Stimulated activated CD4-positive, alpha-beta T cell treated with anti-CD3 and anti-CD28 coated beads, TNF-alpha, amount 100 ng/mL, for 4 hours (primary cell): ENCODE measurements around the gene HAPLN2.

Experiments used
- DNase-seq, 3 experiments: peaks; one replicate each; pipeline ENCODE4 v3.0.0-alpha.2; 2020; ENCODE audit warnings: low read depth in 3 of 3

Gene HAPLN2

GRCh38 chr1:156645056-156645455 is 25.8 kb downstream of the HAPLN2 start:
- DNase-seq: no peak

- no peak for DNase-seq
Measured at GRCh38 chr1:156645666-156646065, 26.5 kb downstream of the HAPLN2 start.

GRCh38 chr1:156646738-156647211 is 27.6 kb downstream of the HAPLN2 start:
- DNase-seq: no peak

DNA sequence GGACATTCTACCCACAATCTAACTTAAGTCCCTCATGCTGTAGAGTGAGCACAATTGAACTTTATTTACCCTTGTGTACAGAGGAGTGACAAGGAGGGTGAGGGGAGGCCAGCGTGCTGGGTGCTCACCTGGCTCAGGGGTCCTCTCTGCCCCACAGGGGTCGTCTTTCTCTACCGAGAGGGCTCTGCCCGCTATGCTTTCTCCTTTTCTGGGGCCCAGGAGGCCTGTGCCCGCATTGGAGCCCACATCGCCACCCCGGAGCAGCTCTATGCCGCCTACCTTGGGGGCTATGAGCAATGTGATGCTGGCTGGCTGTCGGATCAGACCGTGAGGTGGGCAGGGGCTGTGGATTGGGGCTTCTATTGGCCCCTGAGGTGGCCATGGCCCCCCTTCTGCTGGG is 28.1 kb downstream of the HAPLN2 start:
- DNase-seq: no peak

GRCh38 chr1:156648496-156648895 is 29.3 kb downstream of the HAPLN2 start:
- DNase-seq: no peak

DNA sequence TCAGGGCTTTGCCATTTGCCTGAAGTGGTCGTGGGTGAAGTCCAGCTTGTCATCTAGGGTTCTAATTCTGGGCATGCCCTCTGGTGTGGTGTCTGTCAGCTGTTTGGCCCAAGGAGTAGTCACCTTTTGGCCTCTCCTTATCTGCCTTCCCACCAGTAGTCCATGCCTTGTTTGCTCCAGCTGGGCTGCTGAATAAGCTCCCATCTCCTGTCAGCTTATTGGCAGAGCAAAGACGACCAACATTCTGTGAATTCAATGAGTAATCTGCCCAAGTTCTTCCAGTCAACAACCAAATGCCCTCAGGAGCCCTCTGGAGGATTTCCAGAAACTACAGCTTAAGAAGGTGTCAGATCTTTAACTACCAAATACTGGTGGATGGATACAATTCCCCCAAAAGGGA is 29.7 kb downstream of the HAPLN2 start:
- DNase-seq: no peak

DNA sequence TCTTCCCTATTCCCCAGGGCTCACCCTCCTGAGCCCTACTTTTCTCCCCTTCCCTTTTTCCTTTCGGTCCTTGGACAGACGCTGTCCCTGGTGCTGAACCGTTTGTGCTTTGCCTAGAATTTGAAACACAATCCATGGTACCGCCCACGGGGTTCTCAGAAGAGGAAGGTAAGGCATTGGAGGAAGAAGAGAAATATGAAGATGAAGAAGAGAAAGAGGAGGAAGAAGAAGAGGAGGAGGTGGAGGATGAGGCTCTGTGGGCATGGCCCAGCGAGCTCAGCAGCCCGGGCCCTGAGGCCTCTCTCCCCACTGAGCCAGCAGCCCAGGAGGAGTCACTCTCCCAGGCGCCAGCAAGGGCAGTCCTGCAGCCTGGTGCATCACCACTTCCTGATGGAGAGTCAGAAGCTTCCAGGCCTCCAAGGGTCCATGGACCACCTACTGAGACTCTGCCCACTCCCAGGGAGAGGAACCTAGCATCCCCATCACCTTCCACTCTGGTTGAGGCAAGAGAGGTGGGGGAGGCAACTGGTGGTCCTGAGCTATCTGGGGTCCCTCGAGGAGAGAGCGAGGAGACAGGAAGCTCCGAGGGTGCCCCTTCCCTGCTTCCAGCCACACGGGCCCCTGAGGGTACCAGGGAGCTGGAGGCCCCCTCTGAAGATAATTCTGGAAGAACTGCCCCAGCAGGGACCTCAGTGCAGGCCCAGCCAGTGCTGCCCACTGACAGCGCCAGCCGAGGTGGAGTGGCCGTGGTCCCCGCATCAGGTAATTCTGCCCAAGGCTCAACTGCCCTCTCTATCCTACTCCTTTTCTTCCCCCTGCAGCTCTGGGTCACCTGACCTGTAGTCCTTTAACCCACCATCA is 33.1 kb downstream of the HAPLN2 start:
- DNase-seq: no peak

GRCh38 chr1:156652992-156653355 is 33.8 kb downstream of the HAPLN2 start:
- DNase-seq: no peak

- no peak for DNase-seq
Measured at GRCh38 chr1:156654700-156655099, 35.5 kb downstream of the HAPLN2 start.

GRCh38 chr1:156655151-156655903 is 36.1 kb downstream of the HAPLN2 start:
- DNase-seq: no peak

DNA sequence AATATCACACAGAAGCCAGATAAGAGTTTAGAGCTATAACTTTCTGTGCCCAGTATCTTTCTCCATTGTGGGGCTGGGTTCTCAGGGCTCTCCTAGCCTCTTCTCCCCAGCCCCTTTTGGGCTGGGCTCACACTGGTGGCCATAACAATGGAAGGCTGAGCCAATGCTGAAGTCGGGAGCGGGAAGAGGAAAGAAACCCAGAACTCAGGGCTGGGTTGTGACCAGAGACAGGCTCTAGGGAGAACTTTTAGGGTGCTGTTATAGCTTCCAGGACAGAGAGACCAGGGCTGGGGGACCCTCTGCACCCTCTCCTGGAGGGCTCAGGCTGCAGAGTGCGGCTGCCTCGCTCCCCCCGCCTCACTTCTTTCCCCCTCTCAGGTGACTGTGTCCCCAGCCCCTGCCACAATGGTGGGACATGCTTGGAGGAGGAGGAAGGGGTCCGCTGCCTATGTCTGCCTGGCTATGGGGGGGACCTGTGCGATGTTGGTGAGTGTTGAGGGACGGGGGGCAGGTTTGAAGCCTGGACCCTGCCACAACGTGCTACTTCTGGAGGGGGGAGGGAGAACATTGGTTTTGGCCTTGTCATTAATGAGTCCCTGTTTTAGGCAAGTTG is 36.8 kb downstream of the HAPLN2 start:
- no peak for DNase-seq

- peak; percentile 59 to 64 (median 61) for DNase-seq
Measured at GRCh38 chr1:156656806-156657740, 37.9 kb downstream of the HAPLN2 start.

DNA sequence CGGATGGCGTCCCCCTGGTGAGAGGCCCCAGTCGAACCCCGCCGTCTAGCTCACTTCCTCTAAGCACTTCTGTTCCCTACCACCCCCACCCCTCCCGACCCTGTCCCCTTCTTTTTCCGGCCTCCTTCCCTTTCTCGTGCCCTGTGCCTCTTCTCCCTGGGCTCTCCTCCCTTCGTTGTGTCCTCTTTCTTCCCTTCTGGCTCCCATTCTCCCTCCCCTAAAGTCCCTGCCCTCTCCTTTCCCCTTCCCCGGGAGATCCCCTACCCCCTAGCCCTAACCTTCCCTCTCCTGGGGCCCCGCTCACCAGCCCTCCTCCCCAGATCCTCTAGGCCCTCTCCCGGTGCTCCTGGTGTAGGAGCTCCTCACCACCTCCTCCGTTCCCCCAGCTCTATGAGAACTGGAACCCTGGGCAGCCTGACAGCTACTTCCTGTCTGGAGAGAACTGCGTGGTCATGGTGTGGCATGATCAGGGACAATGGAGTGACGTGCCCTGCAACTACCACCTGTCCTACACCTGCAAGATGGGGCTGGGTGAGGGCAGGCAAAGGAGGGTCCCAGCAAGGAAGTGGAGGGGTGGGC is 38.6 kb downstream of the HAPLN2 start:
- no peak for DNase-seq

DNA sequence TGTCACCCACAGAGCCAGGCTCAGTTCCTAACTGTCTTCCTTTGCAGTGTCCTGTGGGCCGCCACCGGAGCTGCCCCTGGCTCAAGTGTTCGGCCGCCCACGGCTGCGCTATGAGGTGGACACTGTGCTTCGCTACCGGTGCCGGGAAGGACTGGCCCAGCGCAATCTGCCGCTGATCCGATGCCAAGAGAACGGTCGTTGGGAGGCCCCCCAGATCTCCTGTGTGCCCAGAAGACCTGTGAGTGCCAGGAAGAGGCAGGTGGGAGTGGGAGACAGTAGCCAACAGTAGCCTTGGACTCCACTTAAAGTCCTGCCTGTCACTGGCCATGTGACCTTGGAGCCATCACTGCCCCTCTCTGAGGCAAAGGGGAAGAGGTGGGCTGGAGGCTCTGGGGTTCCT is 39.3 kb downstream of the HAPLN2 start:
- DNase-seq: no peak

DNA sequence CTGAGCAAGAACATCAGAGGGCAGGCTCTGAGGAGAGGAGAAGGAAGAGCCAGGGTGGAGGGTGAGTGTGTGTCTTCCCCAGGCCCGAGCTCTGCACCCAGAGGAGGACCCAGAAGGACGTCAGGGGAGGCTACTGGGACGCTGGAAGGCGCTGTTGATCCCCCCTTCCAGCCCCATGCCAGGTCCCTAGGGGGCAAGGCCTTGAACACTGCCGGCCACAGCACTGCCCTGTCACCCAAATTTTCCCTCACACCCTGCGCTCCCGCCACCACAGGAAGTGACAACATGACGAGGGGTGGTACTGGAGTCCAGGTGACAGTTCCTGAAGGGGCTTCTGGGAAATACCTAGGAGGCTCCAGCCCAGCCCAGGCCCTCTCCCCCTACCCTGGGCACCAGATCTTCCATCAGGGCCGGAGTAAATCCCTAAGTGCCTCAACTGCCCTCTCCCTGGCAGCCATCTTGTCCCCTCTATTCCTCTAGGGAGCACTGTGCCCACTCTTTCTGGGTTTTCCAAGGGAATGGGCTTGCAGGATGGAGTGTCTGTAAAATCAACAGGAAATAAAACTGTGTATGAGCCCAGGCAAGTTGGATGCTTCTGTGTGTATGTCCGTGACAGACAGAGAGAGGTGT is 39.8 kb downstream of the HAPLN2 start:
- no peak for DNase-seq

- DNase-seq: no peak
Measured at GRCh38 chr1:156659661-156659987, 40.4 kb downstream of the HAPLN2 start.

DNA sequence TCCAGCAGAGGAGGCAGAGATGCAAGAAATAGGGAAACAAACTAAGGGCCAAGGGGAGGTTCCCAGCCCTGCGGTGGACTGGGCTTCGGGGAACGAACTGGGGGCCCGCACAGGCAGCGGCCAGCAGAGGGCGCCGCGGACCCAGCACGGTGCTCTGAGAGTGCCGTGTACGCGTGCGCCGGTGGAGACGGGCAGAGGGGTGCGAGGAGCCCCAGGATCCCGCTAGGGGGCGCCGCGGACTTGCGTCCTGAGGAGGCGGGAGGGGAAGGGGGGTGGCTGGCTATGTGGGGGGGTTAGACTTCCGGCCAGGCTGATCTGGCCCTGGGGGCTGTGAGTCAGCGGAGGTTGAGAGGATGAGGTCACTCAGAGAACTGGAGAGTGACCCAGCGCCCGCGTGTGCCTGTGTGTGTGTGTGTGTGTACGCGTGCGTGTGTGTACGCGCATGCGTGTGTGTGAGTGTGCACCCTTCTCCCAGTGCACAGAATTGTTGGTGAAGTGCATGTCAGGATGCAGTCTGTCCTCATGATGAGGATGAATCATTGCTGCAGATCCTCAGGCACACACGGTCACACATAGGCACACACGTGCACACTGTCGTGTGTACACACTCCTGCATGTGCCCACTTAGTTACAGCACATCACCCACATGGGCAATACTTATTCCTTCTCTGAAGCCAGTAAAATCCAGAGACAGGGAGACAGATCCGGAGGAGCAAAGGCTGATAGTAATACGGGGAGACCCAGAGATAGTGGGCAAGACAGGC is 41.0 kb downstream of the HAPLN2 start:
- DNase-seq: peak; percentile 78 to 89 (median 79)

- DNase-seq: no peak
Measured at GRCh38 chr1:156660752-156661112, 41.5 kb downstream of the HAPLN2 start.

DNA sequence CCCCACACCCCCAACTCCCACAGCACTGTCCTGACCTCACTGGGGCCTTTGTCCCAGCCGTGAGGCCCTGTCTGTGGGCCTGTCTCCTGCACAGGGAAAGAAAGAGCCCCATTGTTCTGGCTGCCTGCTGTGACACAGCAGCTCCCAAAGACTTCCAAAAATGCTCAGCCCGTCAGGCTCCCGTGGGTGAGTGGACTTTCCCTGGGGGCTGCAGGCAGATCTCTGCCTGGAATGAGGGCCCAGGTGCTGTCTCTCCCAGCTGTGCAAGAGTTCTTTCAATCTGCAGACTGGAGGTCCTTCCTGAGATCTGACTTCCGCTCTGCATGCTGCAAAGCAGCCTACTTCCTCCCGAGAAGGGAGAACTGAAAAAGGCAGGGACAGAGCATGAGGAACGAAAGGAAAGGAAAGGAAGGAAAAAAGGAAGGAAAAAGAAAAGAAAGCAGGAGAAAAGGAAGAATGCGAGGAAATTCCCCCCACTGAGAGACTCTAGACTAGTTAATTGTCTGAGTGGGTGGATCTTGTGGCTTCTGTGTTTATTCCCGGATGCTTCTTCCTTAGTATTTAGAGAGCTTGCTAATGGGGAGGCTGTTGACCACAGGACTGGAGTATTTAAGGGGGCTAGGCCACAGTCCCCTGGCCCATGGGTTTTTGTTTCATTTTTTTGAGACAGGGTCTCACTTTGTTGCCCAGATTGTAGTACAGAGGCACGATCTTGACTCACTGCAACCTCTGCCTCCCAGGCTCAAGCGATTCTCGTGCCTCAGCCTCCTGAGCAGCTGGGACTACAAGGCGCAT is 43.0 kb downstream of the HAPLN2 start:
- DNase-seq: no peak

DNA sequence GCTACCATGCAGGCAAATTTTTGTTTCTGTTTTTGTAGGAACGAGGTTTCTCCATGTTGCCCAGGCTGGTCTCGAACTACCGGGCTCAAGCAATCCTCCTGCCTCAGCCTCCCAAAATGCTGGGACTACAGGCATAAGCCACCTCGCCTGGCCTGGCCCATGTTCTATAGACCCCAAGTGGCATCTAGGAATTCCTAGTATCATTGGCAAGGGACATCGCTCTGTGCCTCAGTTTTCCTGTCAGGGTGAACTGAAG is 43.5 kb downstream of the HAPLN2 start:
- no peak for DNase-seq
